ENCODE measurements around the gene DCLRE1C. TPM values are rescaled to one million over a fixed set of nuclear protein-coding genes. Genes with fewer than 3 reads are reported as not detected.

DCLRE1C gene
- total RNA-seq, 1 donor from 2014 or later = 3.0 TPM

GRCh38 chr10:14859775-14860174 lies 94.1 kb downstream of the DCLRE1C start:
- H3K27ac ChIP-seq (replicated peaks) = no peak overlapping the region
- no peaks in the 10 kb centered on the region for H3K27me3 ChIP-seq (ENCODE audit: low read depth)
- DNase-seq = no peak
- no peaks in the 10 kb centered on the region for H3K9me3 ChIP-seq (replicated peaks)
- TF ChIP-seq CTCF (IDR thresholded peaks at IDR 0.05; ENCODE audit: borderline replicate concordance) = no peak
- peaks cover 36% of the 10 kb centered on the region for H3K36me3 ChIP-seq
- H3K4me1 ChIP-seq = no peaks in the 10 kb centered on the region
- intact Hi-C loops (cut with micrococcal nuclease) = no loop called here
- H3K4me3 ChIP-seq = no peak overlapping the region

GRCh38 chr10:14859043-14859442 lies 94.9 kb downstream of the DCLRE1C start:
- intact Hi-C loops (cut with micrococcal nuclease) = no loop called here
- Histone ChIP-seq H3K27me3 (ENCODE audit: low read depth) (no peaks in the 10 kb centered on the region), H3K4me1 (no peaks in the 10 kb centered on the region), H3K4me3 (no peak overlapping the region), H3K36me3 (peaks cover 36% of the 10 kb centered on the region), H3K27ac (replicated peaks) (no peak overlapping the region), H3K9me3 (replicated peaks) (no peaks in the 10 kb centered on the region)
- no peak for TF ChIP-seq CTCF (IDR thresholded peaks at IDR 0.05; ENCODE audit: borderline replicate concordance)
- DNase-seq = no peak

GRCh38 chr10:14858338-14858960 lies 95.4 kb downstream of the DCLRE1C start:
- no peak for TF ChIP-seq CTCF (IDR thresholded peaks at IDR 0.05; ENCODE audit: borderline replicate concordance)
- Histone ChIP-seq H3K4me3 (no peak overlapping the region), H3K9me3 (replicated peaks) (no peaks in the 10 kb centered on the region), H3K27ac (replicated peaks) (no peak overlapping the region), H3K4me1 (no peaks in the 10 kb centered on the region), H3K36me3 (peaks cover 30% of the 10 kb centered on the region), H3K27me3 (ENCODE audit: low read depth) (no peaks in the 10 kb centered on the region)
- no peak for DNase-seq
- intact Hi-C loops (cut with micrococcal nuclease) = no loop called here

- no peak for DNase-seq
- H3K27ac ChIP-seq (replicated peaks) = no peak overlapping the region
- H3K4me3 ChIP-seq = no peak overlapping the region
- no peaks in the 10 kb centered on the region for H3K9me3 ChIP-seq (replicated peaks)
- no peaks in the 10 kb centered on the region for H3K27me3 ChIP-seq (ENCODE audit: low read depth)
- H3K4me1 ChIP-seq = no peaks in the 10 kb centered on the region
- intact Hi-C loops (cut with micrococcal nuclease) = no loop called here
- peaks cover 34% of the 10 kb centered on the region for H3K36me3 ChIP-seq
- TF ChIP-seq CTCF (IDR thresholded peaks at IDR 0.05; ENCODE audit: borderline replicate concordance) = no peak
Measured at GRCh38 chr10:14855453-14855852, 98.4 kb downstream of the DCLRE1C start.

- H3K36me3 ChIP-seq = peaks cover 35% of the 10 kb centered on the region
Measured at GRCh38 chr10:14852236-14852635, 101.7 kb downstream of the DCLRE1C start.

More at GRCh38 chr10:14852236-14852635, 101.7 kb downstream of the DCLRE1C start:
- no peaks in the 10 kb centered on the region for H3K4me1 ChIP-seq
- H3K4me3 ChIP-seq = no peak overlapping the region
- no peak for DNase-seq
- intact Hi-C loops (cut with micrococcal nuclease) = no loop called here
- no peak overlapping the region for H3K27ac ChIP-seq (replicated peaks)
- no peaks in the 10 kb centered on the region for H3K9me3 ChIP-seq (replicated peaks)
- no peaks in the 10 kb centered on the region for H3K27me3 ChIP-seq (ENCODE audit: low read depth)
- no peak for TF ChIP-seq CTCF (IDR thresholded peaks at IDR 0.05; ENCODE audit: borderline replicate concordance)

Other genes with a start within 250 kb of the DCLRE1C start
- 4.7 TPM for gene FAM107B, start 179.2 kb downstream of the DCLRE1C start, total RNA-seq
- 1.5 TPM for gene CDNF, start 116.1 kb downstream of the DCLRE1C start, total RNA-seq
- gene HSPA14, start 115.8 kb downstream of the DCLRE1C start, total RNA-seq = 8.2 TPM
- 5.0 TPM for gene MSANTD7, start 115.8 kb downstream of the DCLRE1C start, total RNA-seq
- gene SUV39H2, start 75.2 kb downstream of the DCLRE1C start, total RNA-seq = 4.8 TPM
- not detected for gene MEIG1, start 5.3 kb upstream of the DCLRE1C start, total RNA-seq
- not detected for gene OLAH, start 89.8 kb upstream of the DCLRE1C start, total RNA-seq
- not detected for gene ACBD7, start 134.7 kb upstream of the DCLRE1C start, total RNA-seq
- 9.9 TPM for gene RPP38, start 143.3 kb upstream of the DCLRE1C start, total RNA-seq
- 12.4 TPM for gene NMT2, start 214.6 kb upstream of the DCLRE1C start, total RNA-seq

Measured in left ventricle myocardium inferior (tissue), 1 donor.